Fibroblast of lung (primary cell): ENCODE data around the gene MGLL.

Experiments used
- CTCF ChIP-seq, 2 donors: IDR thresholded peaks in 1 of 2; conservative IDR thresholded peaks in 1 of 2; 1 replicate in 1 of 2; 2 replicates in 1 of 2; pipeline ENCODE4 v1.5.1; 2011 to 2012; ENCODE audit warnings: low read length in 2 of 2, control low read depth in 1 of 2, inconsistent platforms in 1 of 2, low read depth in 1 of 2, mild to moderate bottlenecking in 1 of 2
- EZH2 ChIP-seq: IDR thresholded peaks from 2 replicates; pipeline ENCODE4 v1.5.1; 2012; ENCODE audit warnings: low read length, control low read depth, mild to moderate bottlenecking; ENCODE audit errors: missing control alignments

DNA sequence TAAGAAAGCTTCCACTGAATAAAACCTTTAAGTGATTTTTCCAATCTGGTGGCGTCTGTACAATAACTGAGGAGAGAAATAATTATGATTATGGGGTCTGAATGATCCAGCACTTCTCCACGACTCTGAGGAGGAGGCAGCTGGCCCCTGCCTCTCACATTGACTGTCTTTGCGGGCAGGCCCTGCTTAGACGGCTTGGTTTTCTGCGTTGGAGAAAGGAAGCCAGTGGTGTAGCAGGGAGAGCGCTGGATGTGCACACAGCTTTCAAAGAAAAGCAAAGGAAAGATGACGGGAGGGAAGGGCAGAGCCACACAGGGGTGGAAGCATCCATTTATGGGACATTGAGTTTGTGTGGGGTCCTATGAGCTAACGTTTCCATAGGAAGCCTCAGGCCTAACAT, 62.5 kb downstream of the MGLL start:
- no peak for TF ChIP-seq CTCF (conservative IDR thresholded peaks at IDR 0.05 in 1 of 2, IDR thresholded peaks at IDR 0.05 in 1 of 2; ENCODE audit: low read depth in 1 of 2, low read length in 2 of 2)
- no peak for TF ChIP-seq EZH2
